Astrocyte (in vitro differentiated cells and primary cell): ENCODE data around the gene IDI1. TPM values are rescaled to one million over a fixed set of nuclear protein-coding genes. Genes with fewer than 3 reads are reported as not detected.
"Not testable (repeated sequence)": the region's sequence is repeated elsewhere in the genome, so short reads cannot be mapped to it uniquely, and the experiment has no call there.

ENCODE experiments used
- DNase-seq: peaks from one replicate; pipeline ENCODE4 v3.0.0-alpha.2; 2010; ENCODE audit warnings: low read depth
- FAIRE-seq: peaks from 2 replicates; lab custom pipeline; 2011; peaks lifted over from hg19 to GRCh38; lab: Jason Lieb, UNC
- H2AFZ ChIP-seq: 2 replicates; pipeline ENCODE4 v1.6.0; 2012; ENCODE audit warnings: low read depth, low read length, inconsistent platforms
- H3K27ac ChIP-seq: 2 replicates; pipeline ENCODE4 v1.5.1; 2011; ENCODE audit warnings: low read depth, low read length, inconsistent platforms
- H3K27me3 ChIP-seq: 2 replicates; pipeline ENCODE4 v1.6.0; 2011; ENCODE audit warnings: low read length, inconsistent platforms; ENCODE audit not compliant: insufficient read depth
- H3K36me3 ChIP-seq: 2 replicates; pipeline ENCODE4 v1.5.1; 2011; ENCODE audit warnings: low read length, inconsistent platforms; ENCODE audit not compliant: insufficient read depth
- H3K4me1 ChIP-seq: 2 replicates; pipeline ENCODE4 v1.5.1; 2011; ENCODE audit warnings: low read length, inconsistent platforms; ENCODE audit not compliant: insufficient read depth
- H3K4me2 ChIP-seq: 2 replicates; pipeline ENCODE4 v1.6.0; 2012; ENCODE audit warnings: low read length, inconsistent platforms
- H3K4me3 ChIP-seq: 2 replicates; pipeline ENCODE4 v1.5.1; 2011; ENCODE audit warnings: low read depth, mild to moderate bottlenecking, low read length, inconsistent platforms; ENCODE audit not compliant: insufficient read depth
- H3K79me2 ChIP-seq: 2 replicates; pipeline ENCODE4 v1.6.0; 2012; ENCODE audit warnings: mild to moderate bottlenecking, low read length, inconsistent platforms; ENCODE audit not compliant: insufficient read depth
- H3K9ac ChIP-seq: 2 replicates; pipeline ENCODE4 v1.6.0; 2012; ENCODE audit warnings: mild to moderate bottlenecking, low read length, inconsistent platforms
- H3K9me3 ChIP-seq: 2 replicates; pipeline ENCODE4 v1.5.1; 2012; ENCODE audit warnings: low read depth, mild to moderate bottlenecking, low read length, inconsistent platforms; ENCODE audit not compliant: insufficient read depth
- H4K20me1 ChIP-seq: 2 replicates; pipeline ENCODE4 v1.6.0; 2012; ENCODE audit warnings: low read length, inconsistent platforms; ENCODE audit not compliant: insufficient read depth
- H3K27ac Mint-ChIP-seq: one replicate; pipeline ENCODE4 v1.8.0; 2021; ENCODE audit warnings: mild to moderate bottlenecking, mixed read lengths; ENCODE audit not compliant: unreplicated experiment
- H3K27me3 Mint-ChIP-seq: one replicate; pipeline ENCODE4 v1.8.0; 2021; ENCODE audit warnings: low read depth, mixed read lengths; ENCODE audit not compliant: unreplicated experiment
- H3K36me3 Mint-ChIP-seq: one replicate; pipeline ENCODE4 v1.8.0; 2021; ENCODE audit warnings: low read depth, mixed read lengths; ENCODE audit not compliant: unreplicated experiment
- H3K4me1 Mint-ChIP-seq: one replicate; pipeline ENCODE4 v1.8.0; 2021; ENCODE audit warnings: low read depth, mixed read lengths; ENCODE audit not compliant: unreplicated experiment
- H3K4me3 Mint-ChIP-seq: one replicate; pipeline ENCODE4 v1.8.0; 2021; ENCODE audit warnings: mild to moderate bottlenecking, moderate library complexity, mixed read lengths; ENCODE audit not compliant: unreplicated experiment
- H3K9me3 Mint-ChIP-seq: one replicate; pipeline ENCODE4 v1.8.0; 2021; ENCODE audit warnings: mild to moderate bottlenecking, mixed read lengths; ENCODE audit not compliant: unreplicated experiment
- EZH2 ChIP-seq: IDR thresholded peaks from 2 replicates; pipeline ENCODE4 v1.6.1; 2012; ENCODE audit warnings: mild to moderate bottlenecking, low read length, inconsistent platforms; ENCODE audit not compliant: insufficient read depth
- total RNA-seq: library from RNA; stranded (reverse); gene quantifications from 2 replicates; pipeline ENCODE4 v1.2.1, GENCODE V29; 2021
- TF ChIP-seq, protein P1 (sequence below): IDR thresholded peaks from 2 replicates; pipeline ENCODE4 v1.5.1; 2011; ENCODE audit warnings: low read depth, mild to moderate bottlenecking, inconsistent platforms, low read length, moderate library complexity; ENCODE audit not compliant: insufficient read depth

IDI1 gene
- total RNA-seq, 1 donor from 2014 or later, result 63.2 TPM

DNA sequence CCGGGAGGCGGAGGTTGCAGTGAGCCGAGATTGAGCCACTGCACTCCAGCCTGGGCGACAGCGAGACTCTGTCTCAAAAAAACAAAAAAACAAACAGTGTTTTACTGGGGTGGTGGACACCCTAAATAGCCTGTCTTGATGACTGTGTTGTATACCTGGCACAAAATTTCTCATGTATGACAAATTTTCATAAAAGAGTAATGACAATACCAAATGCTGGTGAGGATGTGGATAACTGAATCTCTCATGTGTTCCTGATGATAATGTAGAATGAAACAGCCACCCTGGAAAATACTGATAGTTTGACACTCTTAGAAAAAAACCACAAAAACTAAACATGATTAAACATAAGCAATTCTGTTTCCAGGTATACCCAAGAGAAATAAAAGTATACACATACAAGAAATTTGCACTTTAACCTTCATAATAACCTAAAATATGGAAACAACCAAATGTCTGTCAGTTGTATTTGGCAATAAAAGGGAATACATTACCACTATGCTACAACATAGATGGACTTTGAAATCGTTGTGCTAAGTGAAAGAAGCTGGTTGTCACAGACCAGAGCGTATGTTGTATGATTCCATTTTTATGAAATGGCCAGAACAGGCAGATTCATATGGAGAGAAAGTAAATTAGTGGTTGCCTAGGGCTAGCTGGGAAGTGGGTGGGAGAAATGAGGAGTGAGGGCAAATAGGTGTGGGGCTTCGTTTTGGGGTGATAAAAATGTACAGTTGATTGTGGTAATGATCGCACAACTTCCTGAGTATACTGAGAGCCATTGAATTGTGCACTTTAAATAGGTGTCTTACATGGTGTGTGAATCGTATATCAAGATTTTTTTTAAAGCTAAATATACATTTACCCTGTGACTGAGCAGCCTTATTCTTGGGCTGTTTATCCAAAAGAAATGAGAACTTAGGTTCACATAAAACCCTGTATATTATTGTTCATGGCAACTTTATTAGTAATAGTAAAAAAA lies 19.8 kb upstream of the IDI1 start:
- no peak for FAIRE-seq
- no peak for DNase-seq
- H3K4me1 ChIP-seq, result peaks cover 4% of the 10 kb centered on the region
- no peak overlapping the region for H2AFZ ChIP-seq
- peaks cover 40% of the 10 kb centered on the region for H4K20me1 ChIP-seq
- H3K27ac ChIP-seq, result no peak overlapping the region
- peaks cover 7% of the 10 kb centered on the region for H3K4me1 Mint-ChIP-seq
- no peak overlapping the region for H3K4me2 ChIP-seq
- H3K4me3 Mint-ChIP-seq, result no peak overlapping the region
- no peak overlapping the region for H3K9ac ChIP-seq
- peaks cover 73% of the 10 kb centered on the region for H3K79me2 ChIP-seq
- H3K27me3 ChIP-seq, result no peaks in the 10 kb centered on the region
- no peak overlapping the region for H3K4me3 ChIP-seq
- H3K9me3 Mint-ChIP-seq, result no peaks in the 10 kb centered on the region
- H3K27me3 Mint-ChIP-seq, result no peaks in the 10 kb centered on the region
- H3K36me3 Mint-ChIP-seq, result peaks cover 7% of the 10 kb centered on the region
- no peak overlapping the region for H3K27ac Mint-ChIP-seq
- peaks cover 6% of the 10 kb centered on the region for H3K36me3 ChIP-seq
- no peaks in the 10 kb centered on the region for H3K9me3 ChIP-seq
- TF ChIP-seq EZH2, result no peak

DNA sequence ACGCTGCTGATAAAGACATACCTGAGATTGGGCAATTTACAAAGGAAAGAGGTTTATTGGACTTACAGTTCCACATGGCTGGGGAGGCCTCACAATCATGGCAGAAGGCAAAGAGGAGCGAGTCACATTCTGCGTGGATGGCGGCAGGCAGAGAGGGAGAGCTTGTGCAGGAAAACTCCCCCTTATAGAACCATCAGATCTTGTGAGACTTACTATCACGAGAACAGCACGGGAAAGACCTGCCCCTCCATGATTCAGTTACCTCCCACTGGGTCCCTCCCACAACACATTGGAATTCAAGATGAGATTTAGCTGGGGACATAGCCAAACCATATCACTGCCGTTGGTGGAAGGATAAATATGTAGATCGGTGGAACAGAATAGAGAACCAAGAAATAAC lies 17.8 kb upstream of the IDI1 start:
- not testable (repeated sequence) for H3K27me3 ChIP-seq, FAIRE-seq, H2AFZ ChIP-seq, H3K9ac ChIP-seq, H3K4me2 ChIP-seq, DNase-seq, H3K4me3 ChIP-seq, H3K27me3 Mint-ChIP-seq, H3K27ac ChIP-seq, H3K9me3 ChIP-seq, H3K4me3 Mint-ChIP-seq, H3K36me3 ChIP-seq, H3K36me3 Mint-ChIP-seq, H3K27ac Mint-ChIP-seq, H3K9me3 Mint-ChIP-seq
- H3K4me1 Mint-ChIP-seq, result peaks cover 18% of the 10 kb centered on the region
- Histone ChIP-seq H4K20me1 (peaks cover 48% of the 10 kb centered on the region), H3K4me1 (peaks cover 14% of the 10 kb centered on the region), H3K79me2 (peaks cover 78% of the 10 kb centered on the region)

DNA sequence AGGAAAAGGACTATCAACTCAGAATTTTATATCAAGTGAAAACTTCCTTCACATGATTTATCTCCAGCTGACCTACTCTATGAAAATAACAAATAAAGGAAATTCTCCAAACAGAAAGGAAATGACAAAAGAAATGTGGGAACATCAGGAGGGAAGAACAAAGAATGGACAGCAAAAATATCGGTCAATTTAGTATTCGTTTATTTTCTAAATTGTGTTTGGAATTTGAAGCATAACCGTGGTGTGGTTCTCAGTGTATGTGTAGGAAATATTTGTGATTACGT lies 16.0 kb upstream of the IDI1 start:
- no peak overlapping the region for H3K27ac ChIP-seq
- no peaks in the 10 kb centered on the region for H3K9me3 Mint-ChIP-seq
- no peak for FAIRE-seq
- no peaks in the 10 kb centered on the region for H3K36me3 Mint-ChIP-seq
- peaks cover 16% of the 10 kb centered on the region for H3K4me1 ChIP-seq
- H3K9ac ChIP-seq, result no peak overlapping the region
- H3K4me2 ChIP-seq, result no peak overlapping the region
- DNase-seq, result no peak
- H3K27me3 ChIP-seq, result no peaks in the 10 kb centered on the region
- TF ChIP-seq EZH2, result no peak
- TF ChIP-seq, protein P1, sequence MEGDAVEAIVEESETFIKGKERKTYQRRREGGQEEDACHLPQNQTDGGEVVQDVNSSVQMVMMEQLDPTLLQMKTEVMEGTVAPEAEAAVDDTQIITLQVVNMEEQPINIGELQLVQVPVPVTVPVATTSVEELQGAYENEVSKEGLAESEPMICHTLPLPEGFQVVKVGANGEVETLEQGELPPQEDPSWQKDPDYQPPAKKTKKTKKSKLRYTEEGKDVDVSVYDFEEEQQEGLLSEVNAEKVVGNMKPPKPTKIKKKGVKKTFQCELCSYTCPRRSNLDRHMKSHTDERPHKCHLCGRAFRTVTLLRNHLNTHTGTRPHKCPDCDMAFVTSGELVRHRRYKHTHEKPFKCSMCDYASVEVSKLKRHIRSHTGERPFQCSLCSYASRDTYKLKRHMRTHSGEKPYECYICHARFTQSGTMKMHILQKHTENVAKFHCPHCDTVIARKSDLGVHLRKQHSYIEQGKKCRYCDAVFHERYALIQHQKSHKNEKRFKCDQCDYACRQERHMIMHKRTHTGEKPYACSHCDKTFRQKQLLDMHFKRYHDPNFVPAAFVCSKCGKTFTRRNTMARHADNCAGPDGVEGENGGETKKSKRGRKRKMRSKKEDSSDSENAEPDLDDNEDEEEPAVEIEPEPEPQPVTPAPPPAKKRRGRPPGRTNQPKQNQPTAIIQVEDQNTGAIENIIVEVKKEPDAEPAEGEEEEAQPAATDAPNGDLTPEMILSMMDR, result no peak
- no peak overlapping the region for H3K27ac Mint-ChIP-seq
- no peak overlapping the region for H3K4me3 Mint-ChIP-seq
- H3K36me3 ChIP-seq, result peaks cover 8% of the 10 kb centered on the region
- H4K20me1 ChIP-seq, result peaks cover 46% of the 10 kb centered on the region
- peaks cover 82% of the 10 kb centered on the region for H3K79me2 ChIP-seq
- H3K27me3 Mint-ChIP-seq, result no peaks in the 10 kb centered on the region
- H3K9me3 ChIP-seq, result no peaks in the 10 kb centered on the region
- peaks cover 12% of the 10 kb centered on the region for H3K4me1 Mint-ChIP-seq
- no peak overlapping the region for H3K4me3 ChIP-seq
- H2AFZ ChIP-seq, result no peak overlapping the region
